ENCODE measurements around the gene C2CD5. TPM values are rescaled to one million over a fixed set of nuclear protein-coding genes. Genes with fewer than 3 reads are reported as not detected.

Gene C2CD5
- total and polyA plus RNA-seq, 2 donors (not counting 1 experiment from before 2014, with no cell fraction given): 26.6 to 37.7 TPM

DNA sequence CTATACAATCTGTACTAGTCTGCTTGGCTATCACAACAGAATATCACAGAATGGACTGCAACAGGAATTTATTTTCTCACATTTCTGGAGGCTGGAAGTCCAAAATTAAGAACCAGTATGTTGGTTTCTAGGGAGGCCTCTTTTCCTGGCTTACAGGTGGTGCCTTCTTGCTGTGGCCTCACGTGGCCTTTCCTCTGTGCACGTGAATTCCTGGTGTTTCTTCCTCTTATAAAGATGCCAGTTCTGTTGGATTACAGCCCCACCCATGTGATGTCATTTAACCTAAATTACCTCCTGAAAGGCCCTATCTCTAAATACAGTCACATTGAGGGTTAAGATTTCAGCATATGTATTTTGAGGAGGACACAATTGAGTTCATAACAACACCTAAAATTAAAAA lies 32.1 kb upstream of the C2CD5 start:
- no peak overlapping the region for H3K4me2 ChIP-seq (ENCODE audit: extremely low read depth, insufficient read depth, low read length)
- no peak for TF ChIP-seq EZH2 (IDR thresholded peaks at IDR 0.05; ENCODE audit: low read length, missing control alignments)
- TF ChIP-seq, protein P1, sequence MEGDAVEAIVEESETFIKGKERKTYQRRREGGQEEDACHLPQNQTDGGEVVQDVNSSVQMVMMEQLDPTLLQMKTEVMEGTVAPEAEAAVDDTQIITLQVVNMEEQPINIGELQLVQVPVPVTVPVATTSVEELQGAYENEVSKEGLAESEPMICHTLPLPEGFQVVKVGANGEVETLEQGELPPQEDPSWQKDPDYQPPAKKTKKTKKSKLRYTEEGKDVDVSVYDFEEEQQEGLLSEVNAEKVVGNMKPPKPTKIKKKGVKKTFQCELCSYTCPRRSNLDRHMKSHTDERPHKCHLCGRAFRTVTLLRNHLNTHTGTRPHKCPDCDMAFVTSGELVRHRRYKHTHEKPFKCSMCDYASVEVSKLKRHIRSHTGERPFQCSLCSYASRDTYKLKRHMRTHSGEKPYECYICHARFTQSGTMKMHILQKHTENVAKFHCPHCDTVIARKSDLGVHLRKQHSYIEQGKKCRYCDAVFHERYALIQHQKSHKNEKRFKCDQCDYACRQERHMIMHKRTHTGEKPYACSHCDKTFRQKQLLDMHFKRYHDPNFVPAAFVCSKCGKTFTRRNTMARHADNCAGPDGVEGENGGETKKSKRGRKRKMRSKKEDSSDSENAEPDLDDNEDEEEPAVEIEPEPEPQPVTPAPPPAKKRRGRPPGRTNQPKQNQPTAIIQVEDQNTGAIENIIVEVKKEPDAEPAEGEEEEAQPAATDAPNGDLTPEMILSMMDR (conservative IDR thresholded peaks at IDR 0.05 in 1 of 2, IDR thresholded peaks at IDR 0.05 in 1 of 2; ENCODE audit: low read depth in 1 of 2, low read length in 2 of 2): no peak

DNA sequence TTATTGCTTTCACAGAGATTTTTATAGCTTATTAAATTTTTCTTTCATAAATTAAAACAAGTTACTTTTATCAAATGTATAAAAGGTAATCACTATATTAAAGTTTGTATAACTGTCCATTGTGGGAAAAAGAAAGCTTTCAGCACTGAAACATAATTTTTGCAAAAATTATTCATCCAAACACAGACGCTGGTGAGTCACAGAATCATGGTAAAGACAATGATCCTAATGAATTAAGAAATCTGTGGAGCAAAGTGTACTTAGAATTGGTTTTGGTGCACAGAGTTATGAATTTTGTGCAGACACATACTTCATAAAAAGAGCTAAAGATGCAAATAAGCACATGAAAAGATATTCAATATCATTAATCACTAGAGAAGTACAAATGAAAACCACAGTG lies 31.7 kb upstream of the C2CD5 start:
- DNase-seq (ENCODE audit: low read depth in 2 of 2): no peak
- no peak overlapping the region for H3K4me2 ChIP-seq (ENCODE audit: extremely low read depth, insufficient read depth, low read length)
- no peak overlapping the region for H2AFZ ChIP-seq (ENCODE audit: low read length)
- no peak overlapping the region for H3K27ac ChIP-seq (ENCODE audit: insufficient read depth, low read length)
- H3K4me3 ChIP-seq (replicated peaks in 1 of 4; ENCODE audit: control extremely low read depth in 1 of 4, insufficient read depth in 1 of 4, low read depth in 3 of 4, low read length in 4 of 4): no peak overlapping the region
- H3K4me1 ChIP-seq (ENCODE audit: control insufficient read depth, extremely low read depth, insufficient read depth, low read length): no peaks in the 10 kb centered on the region
- no peaks in the 10 kb centered on the region for H3K27me3 ChIP-seq (ENCODE audit: control insufficient read depth, insufficient read depth, low read length)
- TF ChIP-seq, protein P1 (conservative IDR thresholded peaks at IDR 0.05 in 1 of 2, IDR thresholded peaks at IDR 0.05 in 1 of 2; ENCODE audit: low read depth in 1 of 2, low read length in 2 of 2): no peak
- TF ChIP-seq EZH2 (IDR thresholded peaks at IDR 0.05; ENCODE audit: low read length, missing control alignments): no peak
- no peaks in the 10 kb centered on the region for H4K20me1 ChIP-seq (ENCODE audit: control insufficient read depth, extremely low read depth, insufficient read depth, low read length)
- no peaks in the 10 kb centered on the region for H3K36me3 ChIP-seq (ENCODE audit: control insufficient read depth, insufficient read depth, low read length)
- H3K9ac ChIP-seq (ENCODE audit: insufficient read depth, low read length): no peak overlapping the region
- no peaks in the 10 kb centered on the region for H3K79me2 ChIP-seq (ENCODE audit: control insufficient read depth, insufficient read depth, low read length)
- H3K9me3 ChIP-seq (ENCODE audit: control insufficient read depth, insufficient read depth, low read depth, low read length): no peaks in the 10 kb centered on the region

More for the DNA sequence above, 32.1 kb upstream of the C2CD5 start:
- Histone ChIP-seq H3K9ac (ENCODE audit: insufficient read depth, low read length) (no peak overlapping the region), H4K20me1 (ENCODE audit: control insufficient read depth, extremely low read depth, insufficient read depth, low read length) (no peaks in the 10 kb centered on the region), H3K4me3 (replicated peaks in 1 of 4; ENCODE audit: control extremely low read depth in 1 of 4, insufficient read depth in 1 of 4, low read depth in 3 of 4, low read length in 4 of 4) (no peak overlapping the region), H3K4me1 (ENCODE audit: control insufficient read depth, extremely low read depth, insufficient read depth, low read length) (no peaks in the 10 kb centered on the region), H3K27ac (ENCODE audit: insufficient read depth, low read length) (no peak overlapping the region), H2AFZ (ENCODE audit: low read length) (no peak overlapping the region), H3K79me2 (ENCODE audit: control insufficient read depth, insufficient read depth, low read length) (no peaks in the 10 kb centered on the region), H3K9me3 (ENCODE audit: control insufficient read depth, insufficient read depth, low read depth, low read length) (no peaks in the 10 kb centered on the region), H3K36me3 (ENCODE audit: control insufficient read depth, insufficient read depth, low read length) (no peaks in the 10 kb centered on the region), H3K27me3 (ENCODE audit: control insufficient read depth, insufficient read depth, low read length) (no peaks in the 10 kb centered on the region)
- no peak for DNase-seq (ENCODE audit: low read depth in 2 of 2)

DNA sequence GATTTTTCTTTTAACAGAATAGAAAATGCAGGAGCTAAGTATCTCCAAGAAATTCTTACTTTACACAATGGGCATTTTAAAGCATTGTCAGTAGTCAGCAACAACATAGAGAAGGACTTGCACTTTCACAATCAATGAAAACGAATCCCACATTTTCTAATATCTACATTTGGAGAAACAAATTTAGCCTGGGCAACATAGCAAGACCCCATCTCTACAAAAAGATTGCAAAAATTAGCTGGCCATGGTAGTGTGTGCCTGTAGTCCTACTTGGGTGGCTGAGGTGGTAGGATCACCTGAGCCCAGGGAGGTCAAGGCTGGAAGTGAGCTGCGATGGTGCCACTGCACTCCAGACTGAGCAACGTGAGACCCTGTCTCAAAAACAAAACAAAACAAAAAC lies 30.6 kb upstream of the C2CD5 start:
- Histone ChIP-seq H3K4me1 (ENCODE audit: control insufficient read depth, extremely low read depth, insufficient read depth, low read length) (no peaks in the 10 kb centered on the region), H3K4me3 (replicated peaks in 1 of 4; ENCODE audit: control extremely low read depth in 1 of 4, insufficient read depth in 1 of 4, low read depth in 3 of 4, low read length in 4 of 4) (no peak overlapping the region), H3K79me2 (ENCODE audit: control insufficient read depth, insufficient read depth, low read length) (no peaks in the 10 kb centered on the region), H3K27ac (ENCODE audit: insufficient read depth, low read length) (no peak overlapping the region), H3K27me3 (ENCODE audit: control insufficient read depth, insufficient read depth, low read length) (no peaks in the 10 kb centered on the region), H4K20me1 (ENCODE audit: control insufficient read depth, extremely low read depth, insufficient read depth, low read length) (no peaks in the 10 kb centered on the region), H3K9ac (ENCODE audit: insufficient read depth, low read length) (no peak overlapping the region), H3K4me2 (ENCODE audit: extremely low read depth, insufficient read depth, low read length) (no peak overlapping the region), H3K9me3 (ENCODE audit: control insufficient read depth, insufficient read depth, low read depth, low read length) (no peaks in the 10 kb centered on the region), H2AFZ (ENCODE audit: low read length) (no peak overlapping the region), H3K36me3 (ENCODE audit: control insufficient read depth, insufficient read depth, low read length) (no peaks in the 10 kb centered on the region)
- TF ChIP-seq, protein P1 (conservative IDR thresholded peaks at IDR 0.05 in 1 of 2, IDR thresholded peaks at IDR 0.05 in 1 of 2; ENCODE audit: low read depth in 1 of 2, low read length in 2 of 2): no peak
- DNase-seq (ENCODE audit: low read depth in 2 of 2): no peak
